B cell (primary cell): ENCODE results near the gene BBS2.

ENCODE experiments used
- CTCF ChIP-seq: fragments of 200-600 bp; IDR thresholded peaks from one replicate; pipeline ENCODE4 v1.8.0; 2022; ENCODE audit warnings: antibody characterized with exemption, mild to moderate bottlenecking
- EZH2 ChIP-seq: IDR thresholded peaks from 2 replicates; pipeline ENCODE4 v1.6.1; 2012; ENCODE audit warnings: borderline replicate concordance, low read depth, mild to moderate bottlenecking, moderate library complexity, low read length; ENCODE audit not compliant: insufficient read depth, poor library complexity, severe bottlenecking

- TF ChIP-seq CTCF, result no peak
- TF ChIP-seq EZH2, result no peak
These were observed at the start of gene BBS2 for GRCh38 chr16:56519459-56520250.
